ENCODE measurements around the gene HES4. TPM values are rescaled to one million over a fixed set of nuclear protein-coding genes. Genes with fewer than 3 reads are reported as not detected.
"Not testable (repeated sequence)": the region's sequence is repeated elsewhere in the genome, so short reads cannot be mapped to it uniquely, and the experiment has no call there.

HES4 gene
- total RNA-seq, 3 donors from 2014 or later: 8.3 to 36.4 (median 34.2) TPM

- no peak for DNase-seq (ENCODE audit: low spot score in 2 of 2)
- H3K27me3 ChIP-seq: peaks cover 0 to 4% of the 10 kb centered on the region in 2 donors
- peaks cover 6 to 8% of the 10 kb centered on the region in 2 donors for H3K9me3 ChIP-seq
- TF ChIP-seq CTCF (IDR thresholded peaks at IDR 0.05) (no peak), POLR2AphosphoS5 (IDR thresholded peaks at IDR 0.05) (no peak), POLR2A (IDR thresholded peaks at IDR 0.05) (no peak)
- H3K4me1 ChIP-seq: peaks cover 6 to 8% of the 10 kb centered on the region in 2 donors
- intact Hi-C loops (cut with DNase I; ENCODE audit: low total_unique reads): loop anchor here (5.0 kb wide), 1 partner anchor 66 kb away; no protein-coding TSS in a partner anchor
- no peak overlapping the region for H3K4me3 ChIP-seq
- no peaks in the 10 kb centered on the region for H3K36me3 ChIP-seq
- H3K27ac ChIP-seq: no peak overlapping the region
Measured at GRCh38 chr1:995665-996633, 3.9 kb downstream of the HES4 start.

- H3K4me1 ChIP-seq; H3K9me3 ChIP-seq; H3K36me3 ChIP-seq; H3K4me3 ChIP-seq; intact Hi-C loops (cut with DNase I; ENCODE audit: low total_unique reads); DNase-seq (ENCODE audit: low spot score in 2 of 2); H3K27ac ChIP-seq; H3K27me3 ChIP-seq: not testable (repeated sequence)
Measured at GRCh38 chr1:994546-994945, 5.4 kb downstream of the HES4 start.

GRCh38 chr1:993379-993995 lies 6.4 kb downstream of the HES4 start:
- H3K9me3 ChIP-seq: peaks cover 6 to 8% of the 10 kb centered on the region in 2 donors
- TF ChIP-seq POLR2A (IDR thresholded peaks at IDR 0.05) (no peak), POLR2AphosphoS5 (IDR thresholded peaks at IDR 0.05) (no peak), CTCF (IDR thresholded peaks at IDR 0.05) (no peak)
- no peak overlapping the region for H3K4me3 ChIP-seq
- no peaks in the 10 kb centered on the region for H3K36me3 ChIP-seq
- H3K27me3 ChIP-seq: peaks cover 0 to 4% of the 10 kb centered on the region in 2 donors
- H3K4me1 ChIP-seq: no peaks in the 10 kb centered on the region
- H3K27ac ChIP-seq: no peak overlapping the region
- intact Hi-C loops (cut with DNase I; ENCODE audit: low total_unique reads): no loop called here
- no peak for DNase-seq (ENCODE audit: low spot score in 2 of 2)

- H3K9me3 ChIP-seq: peaks cover 6 to 8% of the 10 kb centered on the region in 2 donors
- H3K27ac ChIP-seq: no peak overlapping the region
- TF ChIP-seq POLR2AphosphoS5 (IDR thresholded peaks at IDR 0.05): no peak
- no peak for TF ChIP-seq POLR2A (IDR thresholded peaks at IDR 0.05)
- TF ChIP-seq CTCF (IDR thresholded peaks at IDR 0.05): no peak
- no peak overlapping the region for H3K4me3 ChIP-seq
- DNase-seq (ENCODE audit: low spot score in 2 of 2): no peak
- H3K27me3 ChIP-seq: no peaks in the 10 kb centered on the region
- H3K4me1 ChIP-seq: no peaks in the 10 kb centered on the region
- intact Hi-C loops (cut with DNase I; ENCODE audit: low total_unique reads): no loop called here
- no peaks in the 10 kb centered on the region for H3K36me3 ChIP-seq
Measured at GRCh38 chr1:992362-992761, 7.5 kb downstream of the HES4 start.

- intact Hi-C loops (cut with DNase I; ENCODE audit: low total_unique reads): no loop called here
- Histone ChIP-seq H3K27ac (no peak overlapping the region), H3K4me3 (no peak overlapping the region), H3K9me3 (peaks cover 6 to 8% of the 10 kb centered on the region in 2 donors), H3K36me3 (no peaks in the 10 kb centered on the region), H3K27me3 (no peaks in the 10 kb centered on the region), H3K4me1 (no peaks in the 10 kb centered on the region)
- TF ChIP-seq POLR2A (IDR thresholded peaks at IDR 0.05) (no peak), POLR2AphosphoS5 (IDR thresholded peaks at IDR 0.05) (no peak), CTCF (IDR thresholded peaks at IDR 0.05) (no peak)
- no peak for DNase-seq (ENCODE audit: low spot score in 2 of 2)
Measured at GRCh38 chr1:991895-992294, 8.0 kb downstream of the HES4 start.

- intact Hi-C loops (cut with DNase I; ENCODE audit: low total_unique reads); DNase-seq (ENCODE audit: low spot score in 2 of 2); H3K27ac ChIP-seq: not testable (repeated sequence)
Measured at GRCh38 chr1:991275-991674, 8.6 kb downstream of the HES4 start.

GRCh38 chr1:988061-988460 lies 11.8 kb downstream of the HES4 start:
- H3K36me3 ChIP-seq; H3K4me3 ChIP-seq; intact Hi-C loops (cut with DNase I; ENCODE audit: low total_unique reads); H3K9me3 ChIP-seq; H3K27ac ChIP-seq; DNase-seq (ENCODE audit: low spot score in 2 of 2); H3K4me1 ChIP-seq: not testable (repeated sequence)
- peaks cover 0 to 11% of the 10 kb centered on the region in 2 donors for H3K27me3 ChIP-seq

More at GRCh38 chr1:991275-991674, 8.6 kb downstream of the HES4 start:
- H3K27me3 ChIP-seq, H3K4me1 ChIP-seq, H3K9me3 ChIP-seq, H3K36me3 ChIP-seq, H3K4me3 ChIP-seq: not testable (repeated sequence)

Data from breast epithelium (tissue), 4 donors.